ENCODE data around the gene SMPD4. TPM values are rescaled to one million over a fixed set of nuclear protein-coding genes. Genes with fewer than 3 reads are reported as not detected.
"Not testable (repeated sequence)": the region's sequence is repeated elsewhere in the genome, so short reads cannot be mapped to it uniquely, and the experiment has no call there.

SMPD4 gene, protein sequence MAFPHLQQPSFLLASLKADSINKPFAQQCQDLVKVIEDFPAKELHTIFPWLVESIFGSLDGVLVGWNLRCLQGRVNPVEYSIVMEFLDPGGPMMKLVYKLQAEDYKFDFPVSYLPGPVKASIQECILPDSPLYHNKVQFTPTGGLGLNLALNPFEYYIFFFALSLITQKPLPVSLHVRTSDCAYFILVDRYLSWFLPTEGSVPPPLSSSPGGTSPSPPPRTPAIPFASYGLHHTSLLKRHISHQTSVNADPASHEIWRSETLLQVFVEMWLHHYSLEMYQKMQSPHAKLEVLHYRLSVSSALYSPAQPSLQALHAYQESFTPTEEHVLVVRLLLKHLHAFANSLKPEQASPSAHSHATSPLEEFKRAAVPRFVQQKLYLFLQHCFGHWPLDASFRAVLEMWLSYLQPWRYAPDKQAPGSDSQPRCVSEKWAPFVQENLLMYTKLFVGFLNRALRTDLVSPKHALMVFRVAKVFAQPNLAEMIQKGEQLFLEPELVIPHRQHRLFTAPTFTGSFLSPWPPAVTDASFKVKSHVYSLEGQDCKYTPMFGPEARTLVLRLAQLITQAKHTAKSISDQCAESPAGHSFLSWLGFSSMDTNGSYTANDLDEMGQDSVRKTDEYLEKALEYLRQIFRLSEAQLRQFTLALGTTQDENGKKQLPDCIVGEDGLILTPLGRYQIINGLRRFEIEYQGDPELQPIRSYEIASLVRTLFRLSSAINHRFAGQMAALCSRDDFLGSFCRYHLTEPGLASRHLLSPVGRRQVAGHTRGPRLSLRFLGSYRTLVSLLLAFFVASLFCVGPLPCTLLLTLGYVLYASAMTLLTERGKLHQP
- 72.8 TPM for polyA plus RNA-seq (ENCODE audit: insufficient read length)
- long read RNA-seq, donor 1, full-length matches to known transcripts, result 7 of 18 reads
- long read RNA-seq, donor 1, partial matches to known transcripts, result 11 of 18 reads
- long read RNA-seq, donor 1, other reads (novel, unspliced or antisense), result 0 of 18 reads
- long read RNA-seq, donor 2, full-length matches to known transcripts, result 8 of 17 reads
- long read RNA-seq, donor 2, partial matches to known transcripts, result 9 of 17 reads
- long read RNA-seq, donor 2, other reads (novel, unspliced or antisense), result 0 of 17 reads
- long read RNA-seq, donor 3, full-length matches to known transcripts, result 3 of 384 reads
- long read RNA-seq, donor 3, partial matches to known transcripts, result 47 of 384 reads
- long read RNA-seq, donor 3, other reads (novel, unspliced or antisense), result 334 of 384 reads
- long read RNA-seq, donor 4, result 0 reads
- long read RNA-seq, donor 5, full-length matches to known transcripts, result 7 of 13 reads
- long read RNA-seq, donor 5, partial matches to known transcripts, result 6 of 13 reads
- long read RNA-seq, donor 5, other reads (novel, unspliced or antisense), result 0 of 13 reads
- long read RNA-seq, donor 6, partial matches to known transcripts, result 11 of 13 reads
- long read RNA-seq, donor 6, other reads (novel, unspliced or antisense), result 0 of 13 reads
- long read RNA-seq, donor 7, full-length matches to known transcripts, result 10 of 24 reads
- long read RNA-seq, donor 7, partial matches to known transcripts, result 14 of 24 reads
- long read RNA-seq, donor 7, other reads (novel, unspliced or antisense), result 0 of 24 reads
- long read RNA-seq, donor 8, full-length matches to known transcripts, result 5 of 5 reads
- long read RNA-seq, donor 8, partial matches to known transcripts, result 0 of 5 reads
- long read RNA-seq, donor 8, other reads (novel, unspliced or antisense), result 0 of 5 reads

DNA sequence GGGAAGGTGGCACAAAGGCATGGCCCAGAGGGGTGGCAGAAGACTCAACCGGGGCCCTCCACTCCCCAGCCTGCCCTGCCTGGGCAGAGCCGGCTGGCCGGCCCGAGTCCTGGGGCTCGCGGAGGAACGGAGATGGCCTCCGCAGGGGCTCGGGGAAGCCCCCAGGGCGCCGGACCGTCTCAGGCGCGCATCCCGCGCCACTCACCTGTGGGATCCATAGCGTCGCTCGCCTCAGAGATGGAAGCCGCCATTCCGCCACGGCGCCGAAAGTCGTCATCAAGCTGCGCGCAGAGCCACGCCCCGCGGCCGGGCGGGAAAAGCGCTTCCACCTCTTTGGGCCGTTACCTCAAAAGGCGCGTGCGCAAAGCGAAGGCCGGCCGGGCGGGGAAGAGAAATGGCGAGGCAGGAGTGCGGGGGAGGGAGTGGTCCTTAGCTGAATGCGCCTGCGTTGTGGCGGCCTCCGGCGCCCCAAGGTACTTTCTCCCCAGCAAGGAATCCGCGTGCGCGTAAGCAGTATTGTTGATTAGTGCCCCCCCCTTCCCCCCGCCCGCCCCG is at the start of gene SMPD4:
Gene SMPD4, minus strand, starts transcription at position 278 of the 555 bp plus-strand sequence. CDS start 5,010 bp downstream, outside the sequence.
- peak; percentile 97 for DNase-seq

DNA sequence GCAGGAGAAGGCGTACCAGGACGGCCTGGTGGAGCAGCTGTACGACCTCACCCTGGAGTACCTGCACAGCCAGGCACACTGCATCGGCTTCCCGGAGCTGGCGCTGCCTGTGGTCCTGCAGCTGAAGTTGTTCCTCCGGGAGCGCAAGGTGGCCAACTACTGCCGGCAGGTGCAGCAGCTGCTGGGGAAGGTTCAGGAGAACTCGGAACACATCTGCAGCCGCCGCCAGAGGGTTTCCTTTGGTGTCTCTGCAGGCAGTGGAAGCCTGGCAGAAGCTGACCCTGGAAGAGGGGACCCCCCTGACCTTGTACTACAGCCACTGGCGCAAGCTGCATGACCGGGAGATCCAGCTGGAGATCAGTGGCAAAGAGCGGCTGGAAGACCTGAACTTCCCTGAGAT is 49.5 kb upstream of the SMPD4 start:
- DNase-seq, result not testable (repeated sequence)

DNA sequence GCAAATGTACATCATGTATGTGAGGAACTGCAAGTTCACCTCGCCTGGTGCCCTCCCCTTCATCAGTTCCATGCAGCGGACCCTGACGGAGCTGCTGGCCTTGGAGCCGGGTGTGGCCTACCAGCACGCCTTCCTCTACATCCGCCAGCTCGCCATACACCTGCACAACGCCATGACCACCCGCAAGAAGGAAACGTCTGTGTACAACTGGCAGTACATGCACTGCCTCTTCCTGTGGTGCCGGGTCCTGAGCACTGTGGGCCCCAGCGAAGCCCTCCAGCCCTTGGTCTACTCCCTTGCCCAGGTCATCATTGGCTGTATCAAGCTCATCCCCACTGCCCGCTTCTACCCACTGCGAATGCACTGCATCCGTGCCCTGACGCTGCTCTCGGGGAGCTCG is 49.0 kb upstream of the SMPD4 start:
- not testable (repeated sequence) for DNase-seq

DNA sequence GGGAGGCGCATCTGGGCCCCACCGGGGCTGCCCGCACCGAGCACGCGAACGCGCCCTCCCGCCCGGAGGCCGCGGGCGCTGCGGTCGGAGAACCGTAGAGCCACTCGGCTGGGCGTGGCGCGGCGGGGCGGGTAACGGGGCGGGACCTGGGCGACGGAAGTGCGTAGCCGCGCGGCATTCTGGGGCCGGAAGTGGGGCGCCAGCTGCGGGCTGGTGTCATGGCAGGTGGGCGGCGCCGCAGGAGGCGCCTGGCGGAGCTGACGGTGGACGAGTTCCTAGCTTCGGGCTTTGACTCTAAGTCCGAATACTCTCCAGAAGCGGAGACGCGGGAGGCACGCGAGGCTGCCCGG is 47.7 kb upstream of the SMPD4 start:
- not testable (repeated sequence) for DNase-seq

DNA sequence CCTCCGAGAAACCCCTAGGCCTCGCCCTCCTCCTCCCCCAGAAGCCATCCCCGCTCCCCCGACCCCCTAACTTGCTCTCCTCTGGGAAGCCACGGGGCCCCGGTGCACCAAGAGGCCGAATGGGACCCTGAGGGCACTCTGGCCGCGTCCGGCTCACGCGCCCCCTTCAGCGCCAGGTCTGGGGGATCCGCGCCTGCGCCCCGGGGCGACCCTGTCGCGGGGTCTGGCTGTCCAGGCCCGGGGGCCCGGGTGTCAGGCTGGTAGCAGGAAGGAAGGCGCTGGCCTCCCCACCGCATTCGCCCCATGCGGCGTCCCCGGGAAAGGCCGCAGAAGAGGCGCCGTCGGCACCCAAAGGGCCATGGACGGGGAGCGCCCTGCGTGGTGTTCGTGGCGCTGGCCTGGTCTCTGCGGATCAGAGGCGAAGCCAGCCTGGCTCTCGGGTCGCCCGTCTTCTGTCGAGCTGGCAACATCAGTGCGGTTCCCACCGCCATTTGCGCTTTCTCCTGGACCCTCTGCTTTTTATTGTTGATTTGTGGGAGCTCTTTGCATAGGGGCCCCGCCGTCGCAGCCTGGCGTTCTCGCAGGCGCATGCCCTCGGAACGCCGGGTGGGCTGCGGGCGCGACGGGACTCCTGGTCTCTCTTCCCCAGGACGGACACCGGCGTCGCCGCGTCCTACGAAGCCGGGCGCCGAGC is 47.2 kb upstream of the SMPD4 start:
- not testable (repeated sequence) for DNase-seq

DNA sequence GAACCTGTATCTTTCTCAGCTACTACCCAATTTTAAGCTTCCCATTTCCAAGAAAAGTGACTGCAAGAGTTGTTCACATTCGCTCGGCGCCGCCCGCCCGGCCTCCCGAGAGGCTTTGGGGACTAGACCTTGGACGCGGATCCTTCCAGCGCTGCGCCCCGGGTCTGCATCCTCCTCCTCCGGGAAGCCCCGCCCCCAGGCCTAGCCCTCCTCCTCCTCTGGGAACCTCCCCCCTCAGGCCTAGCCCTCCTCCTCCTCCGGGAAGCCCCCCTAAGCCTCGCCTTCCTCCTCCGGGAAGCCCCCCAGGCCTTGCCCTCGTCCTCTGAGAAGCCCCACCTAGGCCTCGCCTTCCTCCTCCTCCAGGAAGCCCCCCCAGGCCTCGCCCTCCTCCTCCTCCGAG is 46.6 kb upstream of the SMPD4 start:
- not testable (repeated sequence) for DNase-seq

DNA sequence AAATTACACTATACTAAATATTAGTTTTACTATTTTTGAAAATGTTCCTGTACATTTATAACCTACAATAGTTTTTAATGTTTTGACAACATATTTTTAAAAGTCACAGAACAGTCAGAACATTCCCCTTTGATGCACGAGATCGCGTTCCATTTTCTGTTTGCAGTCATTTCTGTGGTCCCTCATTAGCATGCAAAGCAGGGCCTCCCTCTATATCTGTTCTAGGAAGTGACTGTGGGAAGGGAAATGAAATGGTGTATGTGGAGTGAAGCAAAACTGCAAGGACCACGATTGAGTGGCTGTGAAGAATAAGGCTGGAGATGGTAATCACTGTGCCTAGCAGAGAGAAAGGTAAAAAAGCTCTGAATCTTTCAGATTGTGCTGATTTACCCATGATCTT is 41.1 kb upstream of the SMPD4 start:
- DNase-seq, result not testable (repeated sequence)

DNA sequence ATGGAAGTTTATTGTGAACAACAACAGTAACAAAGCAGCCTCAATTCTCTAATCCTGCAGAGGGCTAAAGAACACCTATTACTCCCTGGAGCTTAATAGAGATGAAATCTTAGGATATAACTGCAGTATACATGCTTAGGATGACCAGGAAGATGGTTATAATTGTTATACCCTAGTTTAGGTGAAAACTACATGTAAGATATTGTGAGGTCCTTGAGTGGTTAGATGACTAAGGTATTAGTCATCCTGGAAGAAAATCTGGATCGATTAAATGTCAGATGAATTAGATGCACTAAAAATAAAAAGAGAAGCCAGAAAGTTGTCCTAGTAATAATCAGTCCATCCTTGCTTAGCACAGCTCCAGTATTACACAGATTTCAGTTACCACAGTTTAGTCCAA is 39.1 kb upstream of the SMPD4 start:
- DNase-seq, result not testable (repeated sequence)

DNA sequence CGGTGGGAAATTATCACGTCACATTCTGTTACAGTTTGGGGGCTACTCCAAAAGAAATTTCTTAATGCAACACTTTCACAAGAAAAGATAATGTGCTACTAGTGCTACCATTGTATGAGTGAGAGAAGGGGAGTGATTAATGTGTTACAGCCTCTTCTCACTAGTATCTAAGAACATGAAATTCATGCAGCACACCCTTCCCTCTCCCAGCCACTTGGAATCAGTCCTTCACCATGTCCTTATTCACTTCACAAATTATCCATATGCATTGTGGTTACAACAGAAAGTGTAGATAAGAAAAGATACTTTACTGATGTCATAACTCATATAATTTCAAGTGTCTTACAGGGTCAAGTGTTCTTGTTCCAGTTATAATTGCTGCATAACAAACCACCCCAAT is 37.7 kb upstream of the SMPD4 start:
- DNase-seq, result not testable (repeated sequence)

DNA sequence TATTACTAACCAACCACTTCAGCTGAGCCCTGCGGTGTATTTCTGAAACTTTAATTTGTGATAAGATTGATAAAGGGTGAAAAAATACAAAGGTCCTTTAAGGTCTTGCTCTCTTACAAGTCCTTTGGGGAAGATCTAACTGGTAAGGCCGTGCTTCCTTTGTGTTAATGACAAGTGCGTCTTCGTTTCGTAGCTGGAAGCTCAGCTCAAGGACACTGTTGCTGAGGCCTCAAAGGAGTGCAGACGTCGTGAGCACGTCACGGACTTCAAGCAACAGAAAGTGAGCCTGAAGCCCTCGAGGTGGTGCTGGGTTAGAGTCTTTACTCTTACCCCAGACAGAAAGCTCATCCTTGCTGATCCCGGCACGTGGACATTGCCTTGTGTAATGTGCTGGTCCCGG is 25.6 kb upstream of the SMPD4 start:
- not testable (repeated sequence) for DNase-seq

DNA sequence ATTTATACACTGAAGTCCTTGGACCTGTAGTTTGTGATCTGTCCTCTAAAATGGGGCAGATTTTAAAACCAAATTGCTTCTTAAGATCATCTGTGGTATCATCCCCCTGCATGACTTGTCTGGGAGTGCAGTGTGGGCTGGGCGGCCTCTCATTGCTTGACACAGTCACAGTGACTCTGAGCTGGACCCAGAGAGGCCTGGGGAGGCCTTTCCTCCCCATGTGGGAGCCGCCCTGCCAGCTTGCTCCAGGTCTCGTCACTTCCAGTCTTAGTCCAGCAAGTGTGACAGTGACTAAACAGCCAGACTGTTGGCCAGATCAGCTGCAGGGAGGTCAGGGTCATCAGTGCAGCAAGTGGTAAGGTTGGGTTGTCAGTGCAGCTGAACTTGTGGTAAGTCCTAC is 21.7 kb upstream of the SMPD4 start:
- not testable (repeated sequence) for DNase-seq

DNA sequence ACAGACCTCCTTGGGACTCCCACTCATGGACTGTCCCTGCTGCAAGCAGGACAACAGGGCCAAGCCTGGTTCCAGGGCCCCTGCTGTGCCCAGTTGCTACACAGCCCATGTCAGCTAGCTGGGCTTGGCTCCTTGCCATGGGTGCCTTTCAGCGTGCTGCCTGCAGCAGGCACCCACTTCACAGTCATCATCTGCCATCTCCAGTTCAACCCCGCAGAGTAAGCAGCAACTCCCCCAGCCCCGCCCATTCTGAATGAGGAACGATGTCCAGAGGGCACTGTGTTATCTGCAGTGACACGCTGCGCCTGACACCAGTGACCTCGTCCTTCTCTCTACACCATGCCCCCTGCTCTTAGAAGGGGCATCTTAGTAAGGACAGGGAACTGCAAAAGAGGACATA is 21.1 kb upstream of the SMPD4 start:
- not testable (repeated sequence) for DNase-seq

DNA sequence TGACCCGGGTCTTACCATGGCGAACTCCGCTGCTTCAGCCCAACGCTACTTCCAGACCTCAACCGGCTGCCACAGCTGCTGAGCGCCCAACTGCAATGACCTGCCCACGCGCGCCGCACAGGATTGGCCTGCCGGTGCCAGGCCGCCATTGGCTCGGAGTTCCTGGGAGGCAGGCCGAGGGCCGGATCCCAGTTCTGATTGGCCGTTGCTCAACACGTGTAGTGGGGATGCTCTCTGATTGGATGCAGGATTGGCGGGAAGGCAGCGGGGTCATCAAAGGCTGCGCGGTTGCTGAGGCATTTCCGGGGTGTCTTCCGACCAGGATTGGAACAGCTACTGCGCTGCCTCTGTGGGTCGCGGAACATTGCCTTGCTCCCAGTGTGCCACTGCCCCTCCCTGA is 16.9 kb upstream of the SMPD4 start, which contains the start of gene TUBA3E:
Gene TUBA3E, minus strand, starts transcription at position 97 of the 400 bp plus-strand sequence. Its CDS starts 79 bp downstream, at position 18.
- no peak for DNase-seq

DNA sequence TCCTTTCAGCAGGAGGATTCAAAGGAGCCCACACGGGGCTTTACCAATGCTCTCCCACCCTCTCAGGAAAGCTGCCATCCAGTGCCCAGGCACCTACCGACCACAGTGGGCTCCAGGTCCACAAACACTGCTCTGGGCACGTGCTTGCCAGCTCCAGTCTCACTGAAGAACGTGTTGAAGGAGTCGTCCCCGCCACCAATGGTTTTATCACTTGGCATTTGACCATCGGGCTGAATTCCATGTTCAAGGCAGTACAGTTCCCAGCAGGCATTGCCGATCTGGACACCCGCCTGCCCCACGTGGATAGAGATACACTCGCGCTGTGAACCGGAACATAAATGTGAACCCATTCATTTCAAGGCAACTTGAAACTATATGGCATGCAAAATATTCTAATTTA is 14.7 kb upstream of the SMPD4 start:
- not testable (repeated sequence) for DNase-seq

DNA sequence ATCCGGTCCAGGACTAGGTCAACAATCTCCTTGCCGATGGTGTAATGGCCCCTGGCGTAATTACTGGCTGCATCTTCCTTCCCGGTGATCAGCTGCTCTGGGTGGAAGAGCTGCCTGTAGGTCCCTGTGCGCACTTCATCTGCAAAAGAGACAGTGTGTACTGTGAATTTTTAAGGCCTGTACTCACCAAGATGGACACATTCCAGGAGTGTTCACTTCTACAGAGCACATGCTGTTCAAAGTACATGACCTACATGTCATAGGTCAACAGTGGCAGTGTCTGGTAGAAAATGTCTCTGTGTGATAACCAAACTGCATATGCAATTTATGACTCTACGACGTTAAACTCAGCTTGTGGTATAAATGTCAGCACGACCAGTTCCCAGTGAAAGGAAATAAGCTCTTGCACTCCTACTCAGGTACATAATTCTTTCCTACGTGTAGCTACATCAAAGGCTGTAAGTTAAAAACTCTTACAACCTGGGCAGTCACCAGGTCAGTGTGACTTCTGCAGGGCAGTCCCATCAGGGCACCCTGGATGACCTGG is 13.8 kb upstream of the SMPD4 start:
- not testable (repeated sequence) for DNase-seq

DNA sequence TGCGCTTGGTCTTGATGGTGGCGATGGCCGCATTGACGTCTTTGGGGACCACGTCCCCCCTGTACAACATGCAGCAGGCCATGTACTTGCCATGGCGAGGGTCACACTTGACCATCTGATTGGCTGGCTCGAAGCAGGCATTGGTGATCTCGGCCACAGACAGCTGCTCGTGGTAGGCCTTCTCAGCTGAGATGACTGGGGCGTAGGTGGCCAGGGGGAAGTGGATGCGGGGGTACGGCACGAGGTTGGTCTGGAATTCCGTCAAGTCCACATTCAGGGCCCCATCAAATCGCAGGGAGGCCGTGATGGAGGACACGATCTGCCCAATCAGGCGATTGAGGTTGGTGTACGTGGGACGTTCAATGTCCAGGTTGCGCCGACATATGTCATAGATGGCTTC is 12.4 kb upstream of the SMPD4 start:
- not testable (repeated sequence) for DNase-seq

DNA sequence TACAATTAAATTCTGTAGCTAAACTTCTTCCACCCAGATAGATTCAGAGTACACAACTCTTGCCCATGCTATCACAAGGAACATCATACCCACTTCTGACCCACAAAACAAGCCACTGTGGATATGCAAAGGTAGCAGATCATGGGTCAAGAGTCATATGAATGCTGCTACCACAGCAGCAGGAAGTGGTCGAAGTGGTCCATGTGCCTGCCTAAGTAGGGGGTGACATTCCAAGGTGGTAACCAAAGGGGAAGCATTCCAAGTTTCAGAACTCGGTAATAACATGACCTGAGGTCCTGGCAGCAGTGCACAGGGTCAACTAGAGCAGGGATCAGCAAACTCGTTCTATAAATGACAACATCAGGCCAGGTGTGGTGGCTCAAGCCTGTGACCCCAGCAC is 11.0 kb upstream of the SMPD4 start:
- not testable (repeated sequence) for DNase-seq

DNA sequence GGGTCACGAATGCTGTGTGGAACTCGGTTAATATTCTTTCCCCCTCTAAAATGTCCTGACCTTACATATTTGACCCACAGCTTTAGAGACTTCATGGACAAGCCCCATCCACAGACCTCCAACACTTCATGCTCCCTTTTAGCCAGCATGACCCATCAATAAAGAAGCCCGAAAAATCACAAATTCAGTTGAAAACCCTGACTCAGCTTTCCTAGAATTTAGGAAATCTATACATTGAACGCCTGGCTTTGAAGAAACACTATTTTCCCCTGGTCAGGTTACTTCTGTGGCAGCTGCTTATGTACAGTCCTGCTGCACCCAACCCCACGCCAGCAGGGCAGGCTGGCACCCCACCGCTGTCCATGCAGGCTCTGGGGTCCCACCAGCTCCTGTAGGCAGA is 9.9 kb upstream of the SMPD4 start:
- DNase-seq, result not testable (repeated sequence)

DNA sequence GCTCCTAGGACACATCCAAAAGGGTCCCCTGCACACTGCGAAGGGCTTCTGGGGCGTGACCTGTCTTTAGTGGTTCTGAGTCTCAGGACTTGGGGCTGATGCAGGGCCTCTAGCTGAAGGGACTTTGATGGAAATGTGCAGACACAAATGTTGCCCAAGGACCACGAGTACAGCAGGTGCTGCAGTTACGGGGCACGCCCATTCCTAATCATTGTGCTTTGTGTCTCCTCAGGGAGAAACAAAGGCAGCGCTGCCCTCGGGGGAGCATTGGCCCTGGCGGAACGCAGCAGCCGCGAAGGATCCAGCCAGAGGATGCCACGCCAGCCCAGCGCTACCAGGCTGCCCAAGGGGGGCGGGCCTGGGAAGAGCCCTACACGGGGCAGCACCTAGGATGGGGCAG is 8.8 kb upstream of the SMPD4 start:
- no peak for DNase-seq

DNA sequence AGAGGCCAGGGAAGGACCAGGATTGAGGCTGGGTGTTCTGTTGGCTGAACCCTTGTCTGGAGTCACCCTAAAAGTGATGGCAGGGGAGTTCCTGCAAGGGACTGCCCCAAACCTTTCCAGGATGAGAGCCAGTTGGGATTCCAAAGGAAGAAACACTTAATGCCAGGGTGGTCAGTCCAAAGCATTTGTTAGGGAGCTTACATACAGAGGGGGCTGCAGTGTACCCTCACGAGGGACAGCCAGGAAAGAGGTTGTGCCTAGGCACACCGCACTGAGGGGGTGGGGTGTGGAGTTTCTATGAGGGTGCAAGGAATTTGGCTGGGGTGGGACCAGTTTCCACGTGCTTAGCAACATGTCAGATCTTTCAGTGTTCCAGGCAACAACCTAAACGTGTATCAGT is 7.6 kb upstream of the SMPD4 start:
- DNase-seq, result not testable (repeated sequence)

Measured in left kidney (tissue), 8 donors.